Measurements from ENCODE around the gene CELA1.

- no peak for TF ChIP-seq SRF (IDR thresholded peaks at IDR 0.05; ENCODE audit: low read depth)
- TF ChIP-seq CEBPB (IDR thresholded peaks at IDR 0.05; ENCODE audit: low read depth): no peak
- no peak for TF ChIP-seq CTCF (IDR thresholded peaks at IDR 0.05 in 2 of 3, conservative IDR thresholded peaks at IDR 0.05 in 1 of 3; ENCODE audit: borderline replicate concordance in 1 of 3, insufficient read depth in 1 of 3, low read depth in 2 of 3, low read length in 2 of 3)
- no peak for TF ChIP-seq SP1 (IDR thresholded peaks at IDR 0.05; ENCODE audit: low read depth)
- TF ChIP-seq EZH2phosphoT487 (IDR thresholded peaks at IDR 0.05; ENCODE audit: borderline replicate concordance): no peak
- no peak for TF ChIP-seq POLR2A (IDR thresholded peaks at IDR 0.05; ENCODE audit: borderline replicate concordance, extremely low read depth, insufficient read depth, insufficient read length)
Observed at GRCh38 chr12:51388069-51388799, 41.8 kb upstream of the CELA1 start.
